ENCODE data around the gene NOC2L. TPM values are rescaled to one million over a fixed set of nuclear protein-coding genes. Genes with fewer than 3 reads are reported as not detected.

NOC2L gene
- total RNA-seq, 3 donors from 2014 or later, result 36.2 to 38.7 (median 38.2) TPM

GRCh38 chr1:904310-904950 lies 54.6 kb downstream of the NOC2L start:
- TF ChIP-seq POLR2A (IDR thresholded peaks at IDR 0.05) (no peak), POLR2AphosphoS5 (IDR thresholded peaks at IDR 0.05) (peak in 1 of 3 donors; percentile 36), CTCF (IDR thresholded peaks at IDR 0.05) (peak; percentile 29 to 94 (median 82))
- DNase-seq (ENCODE audit: low spot score in 2 of 2), result peak; percentile 71 to 82
- Histone ChIP-seq H3K27ac (peak overlapping the region in 1 of 2 donors; percentile 34), H3K4me3 (peak overlapping the region; percentile 31 to 67 (median 48)), H3K9me3 (no peaks in the 10 kb centered on the region), H3K36me3 (no peaks in the 10 kb centered on the region), H3K4me1 (no peaks in the 10 kb centered on the region), H3K27me3 (peaks cover 0 to 8% of the 10 kb centered on the region in 2 donors)
- intact Hi-C loops (cut with DNase I; ENCODE audit: low total_unique reads), result no loop called here

- Histone ChIP-seq H3K36me3 (no peaks in the 10 kb centered on the region), H3K27ac (no peak overlapping the region), H3K27me3 (peaks cover 0 to 12% of the 10 kb centered on the region in 2 donors), H3K4me1 (no peaks in the 10 kb centered on the region), H3K9me3 (no peaks in the 10 kb centered on the region), H3K4me3 (peak overlapping the region; percentile 31 to 67 (median 48))
- intact Hi-C loops (cut with DNase I; ENCODE audit: low total_unique reads), result no loop called here
- no peak for DNase-seq (ENCODE audit: low spot score in 2 of 2)
- TF ChIP-seq POLR2AphosphoS5 (IDR thresholded peaks at IDR 0.05) (no peak), POLR2A (IDR thresholded peaks at IDR 0.05) (no peak), CTCF (IDR thresholded peaks at IDR 0.05) (no peak)
Measured at GRCh38 chr1:903721-904271, 55.3 kb downstream of the NOC2L start.

- Histone ChIP-seq H3K27me3 (peaks cover 0 to 12% of the 10 kb centered on the region in 2 donors), H3K4me1 (no peaks in the 10 kb centered on the region), H3K4me3 (no peak overlapping the region), H3K36me3 (no peaks in the 10 kb centered on the region), H3K9me3 (no peaks in the 10 kb centered on the region), H3K27ac (no peak overlapping the region)
- intact Hi-C loops (cut with DNase I; ENCODE audit: low total_unique reads), result no loop called here
- no peak for DNase-seq (ENCODE audit: low spot score in 2 of 2)
- no peak for TF ChIP-seq POLR2AphosphoS5 (IDR thresholded peaks at IDR 0.05)
- TF ChIP-seq CTCF (IDR thresholded peaks at IDR 0.05), result no peak
- no peak for TF ChIP-seq POLR2A (IDR thresholded peaks at IDR 0.05)
Measured at GRCh38 chr1:903305-903704, 55.8 kb downstream of the NOC2L start.

GRCh38 chr1:902802-903201 lies 56.3 kb downstream of the NOC2L start:
- no peak overlapping the region for H3K27ac ChIP-seq
- DNase-seq (ENCODE audit: low spot score in 2 of 2), result no peak
- peaks cover 0 to 12% of the 10 kb centered on the region in 2 donors for H3K27me3 ChIP-seq
- H3K4me1 ChIP-seq, result no peaks in the 10 kb centered on the region
- no peak overlapping the region for H3K4me3 ChIP-seq
- intact Hi-C loops (cut with DNase I; ENCODE audit: low total_unique reads), result no loop called here
- no peaks in the 10 kb centered on the region for H3K9me3 ChIP-seq
- no peak for TF ChIP-seq POLR2A (IDR thresholded peaks at IDR 0.05)
- no peak for TF ChIP-seq POLR2AphosphoS5 (IDR thresholded peaks at IDR 0.05)
- no peak for TF ChIP-seq CTCF (IDR thresholded peaks at IDR 0.05)
- H3K36me3 ChIP-seq, result no peaks in the 10 kb centered on the region

- intact Hi-C loops (cut with DNase I; ENCODE audit: low total_unique reads), result no loop called here
- H3K4me3 ChIP-seq, result no peak overlapping the region
- DNase-seq (ENCODE audit: low spot score in 2 of 2), result no peak
Measured at GRCh38 chr1:901108-901859, 57.8 kb downstream of the NOC2L start.

More at GRCh38 chr1:901108-901859, 57.8 kb downstream of the NOC2L start:
- Histone ChIP-seq H3K4me1 (no peaks in the 10 kb centered on the region), H3K27ac (no peak overlapping the region), H3K36me3 (no peaks in the 10 kb centered on the region), H3K9me3 (no peaks in the 10 kb centered on the region), H3K27me3 (peaks cover 0 to 12% of the 10 kb centered on the region in 2 donors)
- TF ChIP-seq CTCF (IDR thresholded peaks at IDR 0.05) (no peak), POLR2A (IDR thresholded peaks at IDR 0.05) (no peak), POLR2AphosphoS5 (IDR thresholded peaks at IDR 0.05) (no peak)

Data from breast epithelium (tissue), 4 donors.